Cardiac muscle cell (in vitro differentiated cells and primary cell): ENCODE results near the gene VIT. TPM values are rescaled to one million over a fixed set of nuclear protein-coding genes. Genes with fewer than 3 reads are reported as not detected.

Experiments used
- DNase-seq, 2 donors: peaks; one replicate each; pipeline versions ENCODE4 v3.0.0 to v3.0.0-alpha.2; 2010 to 2017; ENCODE audit warnings: low read depth in 1 of 2, low spot score in 1 of 2
- H3K27ac ChIP-seq: fragments of 200-600 bp; sonication (generic); 2 replicates; pipeline ENCODE4 v1.5.1; 2016
- H3K27me3 ChIP-seq: fragments of 200-600 bp; sonication (generic); 2 replicates; pipeline ENCODE4 v1.6.0; 2016; ENCODE audit warnings: control low read depth
- H3K36me3 ChIP-seq: fragments of 200-600 bp; sonication (generic); 2 replicates; pipeline ENCODE4 v1.5.1; 2016; ENCODE audit warnings: control low read depth
- H3K4me1 ChIP-seq: fragments of 200-600 bp; sonication (generic); 2 replicates; pipeline ENCODE4 v1.8.1; 2017; ENCODE audit warnings: low read depth, mild to moderate bottlenecking, mixed run types
- H3K4me3 ChIP-seq: fragments of 200-600 bp; sonication (generic); 2 replicates; pipeline ENCODE4 v1.5.1; 2016; ENCODE audit warnings: mild to moderate bottlenecking
- H3K9me3 ChIP-seq: fragments of 200-600 bp; sonication (generic); 2 replicates; pipeline ENCODE4 v1.5.1; 2017; ENCODE audit warnings: low read depth, mild to moderate bottlenecking, control low read depth
- CTCF ChIP-seq: IDR thresholded peaks from 2 replicates; pipeline ENCODE4 v1.5.1; 2012; ENCODE audit warnings: low read depth, mild to moderate bottlenecking, low read length
- polyA plus RNA-seq: library from polyadenylated mRNA; unstranded; fragments of >200 nt; fragmentation: Nextera tagmentation; extraction: Ambion mirVana; gene quantifications from 2 replicates; pipeline ENCODE4 v1.2.1, GENCODE V29; 2016
- total RNA-seq: library from RNA; depleted of rRNA; stranded (reverse); fragments of >200 nt; gene quantifications from 2 replicates; pipeline ENCODE4 v1.2.3, GENCODE V29; 2016

Gene VIT
- total and polyA plus RNA-seq, 2 experiments from 2014 or later: not detected

DNA sequence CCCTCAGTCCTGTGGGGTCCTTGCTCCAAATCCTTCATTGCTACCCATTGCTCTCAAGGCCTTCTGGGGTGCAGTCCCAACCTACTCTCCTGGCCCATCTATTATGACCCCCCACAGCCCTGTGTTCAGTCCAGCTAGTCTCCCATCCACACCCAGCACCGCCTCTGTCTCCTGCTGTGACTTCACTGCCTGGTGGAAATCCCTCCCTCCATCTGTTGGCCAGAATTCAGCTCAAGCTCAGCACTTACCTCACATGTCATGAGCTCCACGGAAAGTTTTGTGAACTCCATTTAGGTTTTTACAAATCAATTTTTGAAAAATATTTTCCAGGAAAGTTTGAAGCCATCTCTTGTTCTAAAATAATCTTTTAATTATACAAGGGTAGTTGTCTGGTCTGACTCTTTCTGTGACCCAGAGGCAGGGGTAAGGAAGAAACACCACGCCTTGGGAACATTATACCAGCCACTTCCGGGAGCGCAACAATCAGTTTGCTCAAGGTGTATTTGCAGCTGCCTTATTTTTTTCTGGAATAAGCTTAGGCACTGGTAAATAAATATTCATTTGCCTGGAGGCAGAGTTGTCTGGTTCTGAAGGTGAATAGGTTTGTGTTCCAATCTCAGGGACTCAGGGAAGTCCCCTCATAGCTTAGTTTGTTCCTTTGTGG is 110.8 kb downstream of the VIT start:
- no peaks in the 10 kb centered on the region for H3K27me3 ChIP-seq
- no peak overlapping the region for H3K4me3 ChIP-seq
- no peak for TF ChIP-seq CTCF
- DNase-seq: peak in 1 of 2 donors; percentile 14
- no peaks in the 10 kb centered on the region for H3K36me3 ChIP-seq
- H3K4me1 ChIP-seq: no peaks in the 10 kb centered on the region
- H3K27ac ChIP-seq: no peak overlapping the region
- no peaks in the 10 kb centered on the region for H3K9me3 ChIP-seq

GRCh38 chr2:36808386-36809068 is 112.0 kb downstream of the VIT start:
- no peak for DNase-seq
- no peak for TF ChIP-seq CTCF
- no peaks in the 10 kb centered on the region for H3K27me3 ChIP-seq
- no peak overlapping the region for H3K27ac ChIP-seq
- no peaks in the 10 kb centered on the region for H3K36me3 ChIP-seq
- H3K4me1 ChIP-seq: no peaks in the 10 kb centered on the region
- no peaks in the 10 kb centered on the region for H3K9me3 ChIP-seq
- no peak overlapping the region for H3K4me3 ChIP-seq

GRCh38 chr2:36809069-36809445 is 112.5 kb downstream of the VIT start:
- TF ChIP-seq CTCF: no peak
- DNase-seq: no peak
- Histone ChIP-seq H3K36me3 (no peaks in the 10 kb centered on the region), H3K9me3 (no peaks in the 10 kb centered on the region), H3K4me1 (no peaks in the 10 kb centered on the region), H3K27ac (no peak overlapping the region), H3K4me3 (no peak overlapping the region), H3K27me3 (no peaks in the 10 kb centered on the region)

DNA sequence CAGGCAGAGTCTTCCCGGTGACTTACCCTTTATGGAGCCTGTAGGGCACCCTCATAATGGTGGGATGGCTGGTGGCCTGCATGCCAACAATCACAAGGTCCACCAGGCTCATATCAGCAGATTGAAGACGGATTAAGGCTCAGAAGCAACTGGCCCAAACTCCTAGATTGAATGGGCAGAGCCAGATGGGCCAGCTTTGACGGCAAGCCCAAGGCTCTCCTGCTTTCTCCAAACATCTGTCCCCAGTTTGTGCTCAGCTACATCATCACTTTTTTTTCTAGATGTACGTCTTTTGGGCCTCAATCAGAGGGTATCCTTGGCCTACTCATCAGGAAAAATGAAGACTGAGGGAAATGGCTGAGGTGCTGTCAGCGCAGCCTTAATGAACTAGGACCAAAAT is 114.6 kb downstream of the VIT start:
- no peak for TF ChIP-seq CTCF
- no peaks in the 10 kb centered on the region for H3K36me3 ChIP-seq
- no peak overlapping the region for H3K4me3 ChIP-seq
- H3K27me3 ChIP-seq: no peaks in the 10 kb centered on the region
- no peak for DNase-seq
- H3K27ac ChIP-seq: no peak overlapping the region
- no peaks in the 10 kb centered on the region for H3K9me3 ChIP-seq
- H3K4me1 ChIP-seq: no peaks in the 10 kb centered on the region

DNA sequence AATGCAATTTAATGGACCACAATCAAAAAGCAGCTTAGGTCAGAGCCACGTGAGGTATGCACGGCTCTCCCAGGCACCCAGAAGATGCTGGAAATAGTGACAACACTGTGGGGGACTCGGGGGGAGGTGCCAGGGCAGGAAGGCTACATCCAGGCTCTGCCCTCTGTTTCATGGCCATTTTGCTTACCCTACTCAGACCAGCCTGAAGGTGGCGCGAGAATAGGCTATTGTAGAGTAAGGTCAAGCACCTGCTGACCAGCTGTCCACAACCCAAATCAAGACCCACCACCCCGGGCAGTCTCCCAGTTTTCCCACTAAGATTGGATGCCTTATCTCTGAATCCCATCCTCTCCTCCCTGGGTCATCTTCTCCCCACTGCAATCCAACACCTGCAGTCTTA is 115.7 kb downstream of the VIT start:
- H3K4me3 ChIP-seq: no peak overlapping the region
- no peaks in the 10 kb centered on the region for H3K36me3 ChIP-seq
- H3K27ac ChIP-seq: no peak overlapping the region
- no peaks in the 10 kb centered on the region for H3K4me1 ChIP-seq
- no peaks in the 10 kb centered on the region for H3K9me3 ChIP-seq
- no peaks in the 10 kb centered on the region for H3K27me3 ChIP-seq
- peak; percentile 22 for TF ChIP-seq CTCF
- DNase-seq: peak in 1 of 2 donors; percentile 18
